Adrenal gland (tissue), 12 donors: Measurements from ENCODE around the gene RNH1. TPM values are rescaled to one million over a fixed set of nuclear protein-coding genes. Genes with fewer than 3 reads are reported as not detected.
A peak's percentile ranks its signal among the peaks of the same experiment; 100 is the strongest.

Experiments
- DNase-seq, 7 donors: peaks; one replicate each; pipeline ENCODE4 v3.0.0-alpha.2; 2019 to 2020
- H3K27ac ChIP-seq, 5 donors: fragments of 200-600 bp; sonication (generic) in 4 of 5; 1 replicate in 3 of 5; 2 replicates in 2 of 5; pipeline versions ENCODE4 v1.5.1 to v1.8.0; 2016 to 2020; ENCODE audit warnings: mild to moderate bottlenecking in 1 of 5
- H3K27me3 ChIP-seq: fragments of 200-600 bp; 2 replicates; pipeline ENCODE4 v1.8.0; 2021
- H3K36me3 ChIP-seq, 2 donors: fragments of 200-600 bp; replicated peaks in 1 of 2; 1 replicate in 1 of 2; 2 replicates in 1 of 2; pipeline versions ENCODE4 v1.5.1 to v1.8.0; 2018 to 2022
- H3K4me1 ChIP-seq, 2 donors: fragments of 200-600 bp; replicated peaks in 1 of 2; 1 replicate in 1 of 2; 2 replicates in 1 of 2; pipeline versions ENCODE4 v1.5.1 to v1.8.0; 2018 to 2021
- H3K4me3 ChIP-seq, 4 donors: fragments of 200-600 bp; sonication (generic) in 3 of 4; one replicate each; pipeline ENCODE4 v1.5.1; 2016 to 2018
- H3K9me3 ChIP-seq, 3 donors: fragments of 200-600 bp; sonication (generic) in 1 of 3; replicated peaks in 1 of 3; 1 replicate in 2 of 3; 2 replicates in 1 of 3; pipeline versions ENCODE4 v1.5.1 to v1.8.0; 2016 to 2021
- CTCF ChIP-seq, 6 experiments: fragments of 450-650 bp in 4 of 6; fragments of 200-600 bp in 2 of 6; sonication (generic) in 1 of 6; IDR thresholded peaks; 1 replicate in 5 of 6; 2 replicates in 1 of 6; pipeline versions ENCODE4 v1.5.1 to v1.8.0; 2016 to 2021; ENCODE audit warnings: antibody characterized with exemption in 6 of 6, mild to moderate bottlenecking in 2 of 6, moderate library complexity in 1 of 6
- POLR2A ChIP-seq, 2 donors: fragments of 450-650 bp; IDR thresholded peaks; one replicate each; pipeline ENCODE4 v1.6.1; 2017; ENCODE audit warnings: antibody characterized with exemption in 2 of 2, mild to moderate bottlenecking in 2 of 2, moderate library complexity in 1 of 2
- WGBS, 4 donors: extraction: QIAGEN DNeasy Blood & Tissue Kit in 2 of 4; methylation state at CpG; one replicate each; pipeline versions ENCODE4 v1.1.5 to v1.1.7; 2013 to 2017; 5-methylcytosine and 5-hydroxymethylcytosine counted together
- intact Hi-C, 2 donors: fragments of 100-400 bp; cut with DNase I; formaldehyde crosslinking; loops; one replicate each; pipeline versions ENCODE4 v1.14.1 to v1.15.0; 2022 to 2023
- polyA plus RNA-seq, 3 donors: library from polyadenylated mRNA; stranded (reverse); fragments of 200-250 nt in 2 of 3; fragments of 350-450 nt in 1 of 3; fragmentation: Illumina TruSeq in 1 of 3; extraction: RNeasy Lipid Tissue Mini Kit (QIAGEN cat#74804) in 1 of 3; gene quantifications; one replicate each; pipeline ENCODE4 v1.2.3, GENCODE V29; 2013 to 2014
- total RNA-seq, 9 donors: library from RNA; depleted of rRNA in 4 of 9; stranded (reverse); fragments of >200 nt in 4 of 9; fragments of 120-200 nt in 1 of 9; fragmentation: NEBNext Ultra II Directional in 1 of 9; extraction: Animal tissue kit (Norgen Biotek cat#: 25700) in 1 of 9; gene quantifications; one replicate each; pipeline versions ENCODE4 v1.1.0 to v1.2.4, GENCODE V29; 2013 to 2023
- donor health status: healthy with polysubstance abuse.
- donor health status: Bipolar disorder and iron deficiency.
- donor health status: DM: yes; HTN: yes; CAD: no.
- donor health status: DM: no; HTN: no; CAD: no.
- donor health status: DM: no; HTN: no; CAD: no.
- donor health status: DM: yes; HTN: yes; CAD: no.

Gene RNH1
- total and polyA plus RNA-seq, 12 donors: 36.3 to 342 (median 205) TPM

- no peaks in the 10 kb centered on the region for H3K9me3 ChIP-seq
- 0 to 3% (median 2%) methylated on average over 7 to 57 of the region's 57 CpGs for WGBS, 4 donors
- H3K4me1 ChIP-seq: peaks cover 5 to 18% of the 10 kb centered on the region in 2 donors
- H3K36me3 ChIP-seq: no peaks in the 10 kb centered on the region
- H3K4me3 ChIP-seq: peak overlapping the region in 1 of 4 donors; percentile 41
- TF ChIP-seq POLR2A (IDR thresholded peaks at IDR 0.05) (no peak), CTCF (IDR thresholded peaks at IDR 0.05) (no peak)
- DNase-seq: no peak
- H3K27me3 ChIP-seq: peaks cover 24% of the 10 kb centered on the region
- H3K27ac ChIP-seq: no peak overlapping the region
- intact Hi-C loops: loop anchor here (5.0 to 10.0 kb wide), 2 partner anchors 57 to 169 kb away; no protein-coding TSS in a partner anchor
These were observed 48.3 kb upstream of the RNH1 start for GRCh38 chr11:555227-555779.

- H3K4me3 ChIP-seq: peak overlapping the region in 1 of 4 donors; percentile 41
- peaks cover 24% of the 10 kb centered on the region for H3K27me3 ChIP-seq
- WGBS, 4 donors: 11 to 60% (median 13%) methylated on average over 1 to 48 of the region's 60 CpGs; no CpG with 5 or more reads in 1 of the 4 donors
- DNase-seq: peak in 3 of 7 donors; percentile 52 to 59 (median 57)
- H3K36me3 ChIP-seq: no peaks in the 10 kb centered on the region
- TF ChIP-seq POLR2A (IDR thresholded peaks at IDR 0.05): no peak
- TF ChIP-seq CTCF (IDR thresholded peaks at IDR 0.05): peak in 4 of 6 experiments; percentile 27 to 60 (median 36)
- intact Hi-C loops: loop anchor here (5.0 to 10.0 kb wide), 3 partner anchors 58 to 170 kb away; no protein-coding TSS in a partner anchor
- no peaks in the 10 kb centered on the region for H3K9me3 ChIP-seq
- H3K27ac ChIP-seq: no peak overlapping the region
- peaks cover 0 to 14% of the 10 kb centered on the region in 2 donors for H3K4me1 ChIP-seq
These were observed 47.6 kb upstream of the RNH1 start for GRCh38 chr11:554428-555226.

GRCh38 chr11:553988-554340 is 46.9 kb upstream of the RNH1 start:
- Histone ChIP-seq H3K4me1 (peaks cover 0 to 14% of the 10 kb centered on the region in 2 donors), H3K27ac (no peak overlapping the region), H3K36me3 (no peaks in the 10 kb centered on the region), H3K4me3 (no peak overlapping the region), H3K27me3 (peaks cover 24% of the 10 kb centered on the region), H3K9me3 (no peaks in the 10 kb centered on the region)
- no peak for TF ChIP-seq POLR2A (IDR thresholded peaks at IDR 0.05)
- TF ChIP-seq CTCF (IDR thresholded peaks at IDR 0.05): no peak
- intact Hi-C loops: loop anchor here (5.0 to 10.0 kb wide), 2 partner anchors 168 to 171 kb away; no protein-coding TSS in a partner anchor
- WGBS, 4 donors: 45 to 70% (median 50%) methylated on average over 3 to 11 of the region's 11 CpGs
- DNase-seq: no peak
